ENCODE data around the gene ATP8B4. TPM values are rescaled to one million over a fixed set of nuclear protein-coding genes. Genes with fewer than 3 reads are reported as not detected.

Gene ATP8B4
- total RNA-seq, 4 donors from 2014 or later = 2.7 to 6.3 (median 3.7) TPM

DNA sequence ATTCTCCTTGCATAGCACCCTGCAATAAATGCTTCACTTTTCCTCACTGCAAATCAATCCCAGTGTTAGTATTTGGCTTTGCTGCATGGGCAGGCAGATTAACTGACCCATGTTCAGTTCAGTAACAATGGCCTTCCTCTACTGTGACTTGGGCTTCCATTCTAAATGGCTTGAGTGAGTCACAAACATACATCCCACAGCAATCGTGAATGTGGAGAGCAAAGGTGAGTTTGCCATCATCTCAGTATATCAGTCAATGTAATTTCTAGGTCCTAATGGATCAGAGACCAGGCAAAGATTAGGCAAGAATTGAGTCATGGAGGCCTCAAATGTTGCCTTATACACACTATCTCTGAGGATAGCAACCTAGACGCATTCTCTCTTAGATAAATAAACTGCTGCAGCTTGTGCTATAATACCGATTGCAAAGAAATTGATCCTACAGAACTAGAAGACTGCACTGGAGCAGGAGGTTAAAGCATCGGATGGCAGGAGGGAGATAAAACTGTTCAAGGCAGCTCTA is 8.3 kb upstream of the ATP8B4 start:
- no peaks in the 10 kb centered on the region for H3K27me3 ChIP-seq
- intact Hi-C loops (cut with DNase I) = no loop called here
- H3K36me3 ChIP-seq = no peaks in the 10 kb centered on the region
- no peak for DNase-seq (ENCODE audit: extremely low spot score)
- H3K27ac ChIP-seq (replicated peaks in 1 of 4) = no peak overlapping the region
- H3K4me1 ChIP-seq = no peaks in the 10 kb centered on the region
- peaks cover 0 to 15% (median 9%) of the 10 kb centered on the region in 4 donors for H3K9me3 ChIP-seq
- no peak for TF ChIP-seq POLR2A (IDR thresholded peaks at IDR 0.05; ENCODE audit: low read depth)
- TF ChIP-seq, protein P1, sequence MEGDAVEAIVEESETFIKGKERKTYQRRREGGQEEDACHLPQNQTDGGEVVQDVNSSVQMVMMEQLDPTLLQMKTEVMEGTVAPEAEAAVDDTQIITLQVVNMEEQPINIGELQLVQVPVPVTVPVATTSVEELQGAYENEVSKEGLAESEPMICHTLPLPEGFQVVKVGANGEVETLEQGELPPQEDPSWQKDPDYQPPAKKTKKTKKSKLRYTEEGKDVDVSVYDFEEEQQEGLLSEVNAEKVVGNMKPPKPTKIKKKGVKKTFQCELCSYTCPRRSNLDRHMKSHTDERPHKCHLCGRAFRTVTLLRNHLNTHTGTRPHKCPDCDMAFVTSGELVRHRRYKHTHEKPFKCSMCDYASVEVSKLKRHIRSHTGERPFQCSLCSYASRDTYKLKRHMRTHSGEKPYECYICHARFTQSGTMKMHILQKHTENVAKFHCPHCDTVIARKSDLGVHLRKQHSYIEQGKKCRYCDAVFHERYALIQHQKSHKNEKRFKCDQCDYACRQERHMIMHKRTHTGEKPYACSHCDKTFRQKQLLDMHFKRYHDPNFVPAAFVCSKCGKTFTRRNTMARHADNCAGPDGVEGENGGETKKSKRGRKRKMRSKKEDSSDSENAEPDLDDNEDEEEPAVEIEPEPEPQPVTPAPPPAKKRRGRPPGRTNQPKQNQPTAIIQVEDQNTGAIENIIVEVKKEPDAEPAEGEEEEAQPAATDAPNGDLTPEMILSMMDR (IDR thresholded peaks at IDR 0.05) = no peak
- no peak for TF ChIP-seq POLR2AphosphoS5 (IDR thresholded peaks at IDR 0.05)
- TF ChIP-seq EP300 (IDR thresholded peaks at IDR 0.05) = no peak
- no peak overlapping the region for H3K4me3 ChIP-seq
- WGBS = 93% methylated on average over 4 of the region's 4 CpGs

DNA sequence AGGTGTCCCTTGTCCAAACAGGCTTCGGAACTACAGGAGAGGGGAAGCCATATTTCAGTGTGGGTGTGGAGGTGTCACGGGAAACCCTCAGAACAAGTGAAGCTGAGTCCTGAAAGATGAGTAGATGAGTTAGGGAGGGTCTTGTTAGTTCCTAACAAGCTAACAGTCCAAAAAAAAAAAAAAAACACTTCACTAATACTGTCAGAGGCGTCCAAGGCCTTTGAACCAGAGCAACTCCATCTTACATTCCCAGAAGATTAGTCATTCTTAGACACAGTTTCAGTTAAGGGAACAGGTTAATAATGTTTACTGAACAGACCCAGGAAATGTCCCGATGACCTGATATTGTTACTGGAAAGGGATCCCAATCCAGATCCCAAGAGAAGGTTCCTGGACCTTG is 7.0 kb upstream of the ATP8B4 start:
- Histone ChIP-seq H3K27ac (replicated peaks in 1 of 4) (no peak overlapping the region), H3K27me3 (no peaks in the 10 kb centered on the region), H3K4me3 (no peak overlapping the region), H3K9me3 (peaks cover 0 to 15% (median 9%) of the 10 kb centered on the region in 4 donors), H3K36me3 (no peaks in the 10 kb centered on the region), H3K4me1 (no peaks in the 10 kb centered on the region)
- DNase-seq (ENCODE audit: extremely low spot score) = no peak
- no peak for TF ChIP-seq POLR2AphosphoS5 (IDR thresholded peaks at IDR 0.05)
- TF ChIP-seq, protein P1 (IDR thresholded peaks at IDR 0.05) = no peak
- TF ChIP-seq EP300 (IDR thresholded peaks at IDR 0.05) = no peak
- TF ChIP-seq POLR2A (IDR thresholded peaks at IDR 0.05; ENCODE audit: low read depth) = no peak
- intact Hi-C loops (cut with DNase I) = no loop called here
- WGBS = 80% methylated on average over 4 of the region's 4 CpGs

DNA sequence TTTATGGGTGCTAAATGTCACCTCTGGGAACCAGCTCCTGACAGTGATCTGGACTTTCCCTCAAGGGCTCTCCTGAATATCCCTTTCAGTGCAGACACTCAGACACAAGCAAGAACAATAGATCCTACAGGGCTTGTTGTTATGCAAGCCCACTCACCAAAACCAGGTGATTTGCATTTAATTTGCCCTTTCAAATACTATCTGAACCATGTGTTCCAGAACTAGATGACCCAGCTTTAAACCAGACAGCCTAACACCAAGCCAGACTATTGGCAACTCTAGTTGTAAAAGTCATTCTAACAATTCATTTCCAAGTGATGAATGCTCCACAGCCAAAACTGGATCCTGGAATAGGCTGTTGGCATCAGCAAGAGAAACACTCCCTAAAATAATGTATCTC is 5.6 kb upstream of the ATP8B4 start:
- no peaks in the 10 kb centered on the region for H3K4me1 ChIP-seq
- H3K9me3 ChIP-seq = peaks cover 0 to 15% (median 9%) of the 10 kb centered on the region in 4 donors
- TF ChIP-seq POLR2A (IDR thresholded peaks at IDR 0.05; ENCODE audit: low read depth) = no peak
- TF ChIP-seq, protein P1 (IDR thresholded peaks at IDR 0.05) = no peak
- no peak for TF ChIP-seq EP300 (IDR thresholded peaks at IDR 0.05)
- TF ChIP-seq POLR2AphosphoS5 (IDR thresholded peaks at IDR 0.05) = no peak
- no peaks in the 10 kb centered on the region for H3K27me3 ChIP-seq
- H3K27ac ChIP-seq (replicated peaks in 1 of 4) = no peak overlapping the region
- no peak overlapping the region for H3K4me3 ChIP-seq
- intact Hi-C loops (cut with DNase I) = no loop called here
- H3K36me3 ChIP-seq = no peaks in the 10 kb centered on the region
- DNase-seq (ENCODE audit: extremely low spot score) = no peak

DNA sequence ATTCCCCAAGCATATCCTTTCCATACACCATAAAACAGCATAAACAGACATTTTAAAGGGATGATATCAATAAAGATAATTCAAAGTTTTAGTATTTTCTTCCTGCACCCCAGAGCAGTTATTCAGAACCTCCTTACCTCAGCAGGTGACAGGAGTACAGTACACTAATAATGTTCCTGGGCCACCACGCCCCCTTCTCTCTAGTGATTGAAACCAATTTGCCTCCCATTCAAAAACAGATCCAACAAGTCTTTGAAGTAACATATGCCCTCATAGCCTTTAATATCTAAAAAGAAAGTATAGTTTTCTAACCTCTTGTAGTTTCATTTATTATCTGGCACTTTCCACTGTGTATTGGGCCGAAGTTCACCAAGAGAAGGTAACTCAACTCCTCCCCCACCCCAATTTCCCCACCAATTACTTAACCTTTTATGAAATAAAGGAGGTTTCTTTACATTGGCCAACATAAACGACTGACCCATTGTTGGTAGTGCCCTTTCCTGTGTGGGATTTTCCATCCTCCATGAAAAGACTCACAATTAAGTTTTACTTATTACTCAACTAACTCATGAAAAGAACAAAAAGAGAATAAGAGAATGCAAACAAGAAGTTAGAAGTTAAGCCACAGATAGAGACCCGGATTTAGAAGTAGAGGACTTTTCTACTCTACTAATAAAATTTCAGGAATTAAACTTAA is 5.0 kb upstream of the ATP8B4 start:
- WGBS = 89% methylated on average over 4 of the region's 4 CpGs
- Histone ChIP-seq H3K4me3 (no peak overlapping the region), H3K27me3 (no peaks in the 10 kb centered on the region), H3K9me3 (peaks cover 0 to 10% (median 9%) of the 10 kb centered on the region in 4 donors), H3K36me3 (no peaks in the 10 kb centered on the region), H3K27ac (replicated peaks in 1 of 4) (no peak overlapping the region), H3K4me1 (no peaks in the 10 kb centered on the region)
- intact Hi-C loops (cut with DNase I) = no loop called here
- no peak for DNase-seq (ENCODE audit: extremely low spot score)
- TF ChIP-seq EP300 (IDR thresholded peaks at IDR 0.05) (no peak), POLR2AphosphoS5 (IDR thresholded peaks at IDR 0.05) (no peak)

GRCh38 chr15:50120729-50121128 is 1.7 kb upstream of the ATP8B4 start:
- TF ChIP-seq, protein P1 (IDR thresholded peaks at IDR 0.05) = no peak
- TF ChIP-seq POLR2AphosphoS5 (IDR thresholded peaks at IDR 0.05) (no peak), EP300 (IDR thresholded peaks at IDR 0.05) (no peak), POLR2A (IDR thresholded peaks at IDR 0.05; ENCODE audit: low read depth) (no peak)
- Histone ChIP-seq H3K4me3 (no peak overlapping the region), H3K4me1 (no peaks in the 10 kb centered on the region), H3K9me3 (peaks cover 0 to 10% (median 9%) of the 10 kb centered on the region in 4 donors), H3K36me3 (no peaks in the 10 kb centered on the region), H3K27me3 (no peaks in the 10 kb centered on the region), H3K27ac (replicated peaks in 1 of 4) (no peak overlapping the region)
- DNase-seq (ENCODE audit: extremely low spot score) = no peak
- intact Hi-C loops (cut with DNase I) = no loop called here

Measured in esophagus muscularis mucosa (tissue), 4 donors.